HEK293T (cell line): ENCODE results near the gene CKS1B.

Experiments used
- BHLHE40 ChIP-seq: fragments of 450-650 bp; IDR thresholded peaks from 2 replicates; pipeline ENCODE4 v1.6.1; 2016; ENCODE audit warnings: mild to moderate bottlenecking, moderate library complexity, borderline replicate concordance
- CTBP1 ChIP-seq: fragments of 450-650 bp; IDR thresholded peaks from 2 replicates; pipeline ENCODE4 v1.6.1; 2016; ENCODE audit warnings: borderline replicate concordance
- ELF4 ChIP-seq: fragments of 450-650 bp; IDR thresholded peaks from 2 replicates; pipeline ENCODE4 v1.6.1; 2017; ENCODE audit warnings: antibody characterized with exemption
- FOXA1 ChIP-seq: fragments of 450-650 bp; IDR thresholded peaks from 2 replicates; pipeline ENCODE4 v1.6.1; 2016; ENCODE audit warnings: mild to moderate bottlenecking
- FOXK2 ChIP-seq: fragments of 450-650 bp; IDR thresholded peaks from 2 replicates; pipeline ENCODE4 v1.6.1; 2016; ENCODE audit warnings: mild to moderate bottlenecking
- FOXM1 ChIP-seq: fragments of 450-650 bp; IDR thresholded peaks from 2 replicates; pipeline ENCODE4 v1.6.1; 2017; ENCODE audit warnings: mild to moderate bottlenecking, borderline replicate concordance
- LEF1 ChIP-seq: fragments of 450-650 bp; IDR thresholded peaks from 2 replicates; pipeline ENCODE4 v1.6.1; 2017; ENCODE audit warnings: mild to moderate bottlenecking, borderline replicate concordance
- SP1 ChIP-seq: fragments of 450-650 bp; IDR thresholded peaks from 2 replicates; pipeline ENCODE4 v1.6.1; 2017
- TARDBP ChIP-seq: fragments of 450-650 bp; IDR thresholded peaks from 2 replicates; pipeline ENCODE4 v1.6.1; 2016
- TF ChIP-seq, protein P1 (sequence below): fragments of 450-650 bp; IDR thresholded peaks from 2 replicates; pipeline ENCODE4 v1.6.1; 2016

DNA sequence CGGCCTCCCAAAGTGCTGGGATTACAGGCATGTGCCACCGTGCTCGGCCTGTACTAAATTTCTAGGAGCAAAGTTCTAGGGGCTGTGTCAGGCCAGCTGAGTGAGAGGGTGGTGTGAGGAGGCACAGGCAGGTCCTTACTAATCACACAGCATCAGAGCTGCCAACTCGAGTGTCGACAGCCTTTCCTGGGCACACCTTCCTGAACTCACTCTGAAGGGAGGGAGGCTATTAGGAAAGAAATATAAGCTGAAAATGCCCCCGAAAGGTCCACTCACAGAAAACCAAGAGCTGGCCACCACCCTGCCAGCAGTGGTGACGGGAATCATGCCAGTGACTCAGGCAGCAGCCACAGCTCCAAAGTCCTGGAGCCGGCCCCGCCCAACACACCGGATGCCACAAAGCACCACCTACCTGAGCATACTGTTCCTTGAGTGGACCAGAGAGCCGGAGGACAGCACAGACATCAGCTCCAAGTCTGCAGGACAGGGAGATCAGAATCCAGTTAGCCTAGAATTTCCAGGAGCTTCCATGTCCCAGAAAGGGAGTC is 42.5 kb upstream of the CKS1B start:
- TF ChIP-seq FOXM1: no peak
- TF ChIP-seq, protein P1, sequence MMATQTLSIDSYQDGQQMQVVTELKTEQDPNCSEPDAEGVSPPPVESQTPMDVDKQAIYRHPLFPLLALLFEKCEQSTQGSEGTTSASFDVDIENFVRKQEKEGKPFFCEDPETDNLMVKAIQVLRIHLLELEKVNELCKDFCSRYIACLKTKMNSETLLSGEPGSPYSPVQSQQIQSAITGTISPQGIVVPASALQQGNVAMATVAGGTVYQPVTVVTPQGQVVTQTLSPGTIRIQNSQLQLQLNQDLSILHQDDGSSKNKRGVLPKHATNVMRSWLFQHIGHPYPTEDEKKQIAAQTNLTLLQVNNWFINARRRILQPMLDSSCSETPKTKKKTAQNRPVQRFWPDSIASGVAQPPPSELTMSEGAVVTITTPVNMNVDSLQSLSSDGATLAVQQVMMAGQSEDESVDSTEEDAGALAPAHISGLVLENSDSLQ: no peak
- TF ChIP-seq LEF1: no peak
- TF ChIP-seq ELF4: no peak
- TF ChIP-seq BHLHE40: no peak
- TF ChIP-seq SP1: no peak
- TF ChIP-seq FOXK2: no peak
- TF ChIP-seq FOXA1: no peak
- TF ChIP-seq CTBP1: no peak
- TF ChIP-seq TARDBP: no peak
